Right forelimb (tissue), 1 donor: ENCODE results near the gene UBE2G2.

Source experiments
- DNase-seq: peaks from one replicate; pipeline ENCODE4 v3.0.0-alpha.2; 2018

The UBE2G2 gene

GRCh38 chr21:44762221-44763049 is 39.2 kb downstream of the UBE2G2 start:
- DNase-seq: no peak

- no peak for DNase-seq
Observed at GRCh38 chr21:44761747-44762208, 39.8 kb downstream of the UBE2G2 start.

GRCh38 chr21:44761011-44761729 is 40.5 kb downstream of the UBE2G2 start:
- DNase-seq: peak; percentile 39

- peak; percentile 37 for DNase-seq
Observed at GRCh38 chr21:44760376-44760775, 41.2 kb downstream of the UBE2G2 start.

- no peak for DNase-seq
Observed at GRCh38 chr21:44759628-44760285, 41.9 kb downstream of the UBE2G2 start.

GRCh38 chr21:44758781-44759627 is 42.6 kb downstream of the UBE2G2 start:
- no peak for DNase-seq

GRCh38 chr21:44758141-44758561 is 43.5 kb downstream of the UBE2G2 start:
- no peak for DNase-seq

- no peak for DNase-seq
Observed at GRCh38 chr21:44757731-44758130, 43.9 kb downstream of the UBE2G2 start.

- no peak for DNase-seq
Observed at GRCh38 chr21:44756423-44757185, 45.0 kb downstream of the UBE2G2 start.

GRCh38 chr21:44755227-44755626 is 46.4 kb downstream of the UBE2G2 start:
- no peak for DNase-seq

GRCh38 chr21:44753357-44753756 is 48.3 kb downstream of the UBE2G2 start:
- DNase-seq: peak; percentile 29

GRCh38 chr21:44752671-44753235 is 48.9 kb downstream of the UBE2G2 start:
- DNase-seq: peak; percentile 44

GRCh38 chr21:44751799-44752636 is 49.6 kb downstream of the UBE2G2 start:
- DNase-seq: peak; percentile 37

- DNase-seq: peak; percentile 40
Observed at GRCh38 chr21:44751186-44751798, 50.3 kb downstream of the UBE2G2 start.

- no peak for DNase-seq
Observed at GRCh38 chr21:44750675-44751025, 51.0 kb downstream of the UBE2G2 start.

GRCh38 chr21:44749759-44750674 is 51.6 kb downstream of the UBE2G2 start:
- DNase-seq: no peak

GRCh38 chr21:44749116-44749758 is 52.4 kb downstream of the UBE2G2 start:
- DNase-seq: no peak

GRCh38 chr21:44748621-44749020 is 53.0 kb downstream of the UBE2G2 start:
- no peak for DNase-seq
